SK-N-SH (cell line): ENCODE measurements around the gene LYZL6. TPM values are rescaled to one million over a fixed set of nuclear protein-coding genes. Genes with fewer than 3 reads are reported as not detected.

Source experiments
- CTCF ChIA-PET: fragments of 300-600, 350-600 bp; formaldehyde crosslinking; extraction: SDS; loops from one replicate; lab custom pipeline; 2021; lab: Yijun Ruan, JAX
- POLR2A ChIA-PET: fragments of 350-600 bp; sonication (Branson Sonifier 250); formaldehyde crosslinking; extraction: SDS; loops from one replicate; lab custom pipeline; 2020; ENCODE audit warnings: antibody characterized with exemption, inconsistent platforms; lab: Yijun Ruan, JAX
- DNase-seq: peaks from one replicate; pipeline ENCODE4 v3.0.0; 2012
- H2AFZ ChIP-seq: fragments of 200-600 bp; sonication (generic); 2 replicates; pipeline ENCODE4 v1.8.1; 2016; ENCODE audit warnings: antibody characterized with exemption, mild to moderate bottlenecking, low read depth
- H3F3A ChIP-seq: fragments of 200-600 bp; sonication (generic); replicated peaks from 2 replicates; pipeline ENCODE3; 2016; ENCODE audit warnings: antibody characterized with exemption, mild to moderate bottlenecking; ENCODE audit not compliant: insufficient read depth
- H3K27ac ChIP-seq, 2 experiments: fragments of 200-500 bp in 1 of 2; fragments of 200-600 bp in 1 of 2; sonication (Bioruptor generic) in 1 of 2; sonication (generic), shearing (Covaris generic) in 1 of 2; 2 replicates each; pipeline versions ENCODE4 v1.5.1 to v1.6.1; 2014 to 2016; ENCODE audit warnings: low read depth in 2 of 2, inconsistent platforms in 1 of 2, low read length in 1 of 2, mild to moderate bottlenecking in 1 of 2, mixed read lengths in 1 of 2
- H3K27me3 ChIP-seq: fragments of 200-600 bp; sonication (generic), shearing (Covaris generic); 2 replicates; pipeline ENCODE4 v1.6.1; 2016; ENCODE audit warnings: mixed run types; ENCODE audit not compliant: insufficient read depth
- H3K36me3 ChIP-seq, 2 experiments: fragments of 200-500 bp in 1 of 2; fragments of 200-600 bp in 1 of 2; sonication (Bioruptor generic) in 1 of 2; sonication (generic) in 1 of 2; replicated peaks in 1 of 2; 2 replicates each; pipeline versions ENCODE3 to v1.5.1; 2014 to 2016; ENCODE audit warnings: low read length in 1 of 2, mild to moderate bottlenecking in 1 of 2; ENCODE audit not compliant: insufficient read depth in 2 of 2, control insufficient read depth in 1 of 2
- H3K4me1 ChIP-seq, 2 experiments: fragments of 200-500 bp in 1 of 2; fragments of 200-600 bp in 1 of 2; sonication (Bioruptor generic) in 1 of 2; sonication (generic), shearing (Covaris generic) in 1 of 2; 2 replicates each; pipeline versions ENCODE4 v1.5.1 to v1.6.1; 2014 to 2016; ENCODE audit warnings: low read depth in 1 of 2, low read length in 1 of 2, mixed run types in 1 of 2; ENCODE audit not compliant: insufficient read depth in 2 of 2, control insufficient read depth in 1 of 2
- H3K4me2 ChIP-seq: fragments of 200-600 bp; sonication (generic), shearing (Covaris generic); 2 replicates; pipeline ENCODE4 v1.6.1; 2017; ENCODE audit warnings: mixed run types
- H3K4me3 ChIP-seq, 2 experiments: fragments of 200-500 bp in 1 of 2; fragments of 200-600 bp in 1 of 2; sonication (Bioruptor generic) in 1 of 2; sonication (generic), shearing (Covaris generic) in 1 of 2; 2 replicates each; pipeline versions ENCODE4 v1.5.1 to v1.8.1; 2014 to 2016; ENCODE audit warnings: low read depth in 2 of 2, inconsistent platforms in 1 of 2, low read length in 1 of 2, mild to moderate bottlenecking in 1 of 2, mixed read lengths in 1 of 2, moderate library complexity in 1 of 2
- H3K79me2 ChIP-seq: fragments of 200-600 bp; sonication (generic); 2 replicates; pipeline ENCODE4 v1.8.1; 2017; ENCODE audit warnings: mild to moderate bottlenecking; ENCODE audit not compliant: insufficient read depth
- H3K9ac ChIP-seq: fragments of 200-600 bp; sonication (generic); 2 replicates; pipeline ENCODE4 v1.6.1; 2017; ENCODE audit warnings: mixed run types
- H3K9me2 ChIP-seq: fragments of 200-600 bp; sonication (generic); 2 replicates; pipeline ENCODE4 v1.6.1; 2017; ENCODE audit warnings: mixed run types
- H3K9me3 ChIP-seq: fragments of 200-600 bp; sonication (generic); 2 replicates; pipeline ENCODE4 v1.6.1; 2017; ENCODE audit warnings: mixed run types, mild to moderate bottlenecking, moderate library complexity
- H4K20me1 ChIP-seq: fragments of 200-600 bp; sonication (generic); 2 replicates; pipeline ENCODE4 v1.6.1; 2017; ENCODE audit warnings: mild to moderate bottlenecking, mixed run types; ENCODE audit not compliant: insufficient read depth
- CHD2 ChIP-seq: fragments of 150-350 bp; IDR thresholded peaks from 2 replicates; pipeline ENCODE4 v1.6.1; 2018; ENCODE audit warnings: low read length; ENCODE audit not compliant: partially characterized antibody
- CTCF ChIP-seq: fragments of 200-600 bp; sonication (generic); IDR thresholded peaks from 2 replicates; pipeline ENCODE4 v1.6.1; 2017; ENCODE audit warnings: antibody characterized with exemption, mild to moderate bottlenecking, moderate library complexity
- FOSL2 ChIP-seq: IDR thresholded peaks from 2 replicates; pipeline ENCODE4 v1.4.0; 2012; ENCODE audit warnings: low read depth, mild to moderate bottlenecking, moderate library complexity, borderline replicate concordance
- GABPA ChIP-seq: IDR thresholded peaks from 2 replicates; pipeline ENCODE4 v1.4.0; 2012; ENCODE audit warnings: low read depth, mild to moderate bottlenecking
- GATA2 ChIP-seq: sonication (generic); formaldehyde crosslinking; IDR thresholded peaks from 2 replicates; pipeline ENCODE4 v1.5.0; 2020; ENCODE audit warnings: mild to moderate bottlenecking, missing genetic modification reagents
- MXI1 ChIP-seq: IDR thresholded peaks from 2 replicates; pipeline ENCODE4 v1.6.1; 2012; ENCODE audit warnings: mild to moderate bottlenecking, low read depth, low read length, improper control_type of control experiment
- NFIC ChIP-seq: IDR thresholded peaks from 2 replicates; pipeline ENCODE4 v1.4.0; 2012; ENCODE audit warnings: borderline replicate concordance
- NRF1 ChIP-seq: IDR thresholded peaks from 2 replicates; pipeline ENCODE4 v1.6.1; 2012; ENCODE audit warnings: low read depth, mild to moderate bottlenecking, low read length
- PBX3 ChIP-seq: IDR thresholded peaks from 2 replicates; pipeline ENCODE4; 2012
- POLR2AphosphoS5 ChIP-seq: IDR thresholded peaks from 2 replicates; pipeline ENCODE4 v1.6.1; 2012; ENCODE audit warnings: low read depth, low read length
- RAD21 ChIP-seq: IDR thresholded peaks from 2 replicates; pipeline ENCODE4 v1.6.1; 2012; ENCODE audit warnings: mild to moderate bottlenecking, low read length
- RCOR1 ChIP-seq: fragments of 150-350 bp; IDR thresholded peaks from 2 replicates; pipeline ENCODE4 v1.6.1; 2017; ENCODE audit warnings: antibody characterized with exemption, low read length
- SIN3A ChIP-seq: IDR thresholded peaks from 2 replicates; pipeline ENCODE4 v1.6.1; 2012; ENCODE audit warnings: low read depth, mild to moderate bottlenecking, low read length, moderate library complexity, borderline replicate concordance
- SMC3 ChIP-seq: IDR thresholded peaks from 2 replicates; pipeline ENCODE4 v1.6.1; 2012; ENCODE audit warnings: low read depth, low read length, improper control_type of control experiment
- TCF12 ChIP-seq: IDR thresholded peaks from 2 replicates; pipeline ENCODE4 v1.4.0; 2012
- TEAD4 ChIP-seq: IDR thresholded peaks from 2 replicates; pipeline ENCODE4 v1.4.0; 2012; ENCODE audit warnings: mild to moderate bottlenecking, borderline replicate concordance; ENCODE audit not compliant: insufficient read depth
- USF1 ChIP-seq: IDR thresholded peaks from 2 replicates; pipeline ENCODE4 v1.4.0; 2012; ENCODE audit warnings: low read depth, borderline replicate concordance
- USF2 ChIP-seq: fragments of 150-350 bp; IDR thresholded peaks from 2 replicates; pipeline ENCODE4 v1.6.1; 2017; ENCODE audit warnings: antibody characterized with exemption, low read length, low read depth, borderline replicate concordance
- YY1 ChIP-seq: IDR thresholded peaks from 2 replicates; pipeline ENCODE4 v1.4.0; 2012; ENCODE audit warnings: low read depth, mild to moderate bottlenecking
- WGBS: methylation state at CpG from one replicate; pipeline ENCODE4 v1.1.6; 2017; ENCODE audit warnings: low lambda C conversion rate; 5-methylcytosine and 5-hydroxymethylcytosine counted together
- polyA plus RNA-seq, 3 experiments: library from polyadenylated mRNA; depleted of rRNA; stranded (reverse); fragments of >200 nt; gene quantifications; 2 replicates each; pipeline ENCODE4 v1.2.3, GENCODE V29; 2012
- TF ChIP-seq, protein P1 (sequence below): IDR thresholded peaks from 2 replicates; pipeline ENCODE4 v1.4.0; 2012; ENCODE audit warnings: low read depth

Gene LYZL6
- polyA plus RNA-seq, 1 of the 3 experiments (the other 2 are of a cell fraction) = not detected

- H3K9ac ChIP-seq = no peak overlapping the region
- peaks cover 4 to 8% of the 10 kb centered on the region in 2 experiments; a peak in 2 of 4 replicates for H3K4me1 ChIP-seq
- H3K79me2 ChIP-seq = no peaks in the 10 kb centered on the region
- 77% methylated on average over 7 of the region's 7 CpGs for WGBS
- no peaks in the 10 kb centered on the region for H3K9me2 ChIP-seq
- CTCF ChIA-PET = interaction anchor here (0.8 kb wide), 1 partner anchor 130 kb away, joined by 3 read pairs; no protein-coding TSS in a partner anchor
- H3K4me2 ChIP-seq = no peak overlapping the region
- no peaks in the 10 kb centered on the region for H4K20me1 ChIP-seq
- TF ChIP-seq SIN3A (no peak), TCF12 (no peak), GATA2 (no peak), POLR2AphosphoS5 (no peak), MXI1 (no peak), USF1 (no peak)
- TF ChIP-seq, all 33 proteins: peak for 0
- Histone ChIP-seq H3F3A (no peaks in the 10 kb centered on the region), H3K27ac (no peak overlapping the region), H3K27me3 (no peaks in the 10 kb centered on the region), H3K36me3 (no peaks in the 10 kb centered on the region), H3K4me3 (no peak overlapping the region), H3K9me3 (no peaks in the 10 kb centered on the region), H2AFZ (no peak overlapping the region)
- POLR2A ChIA-PET = no interaction called here
- no peak for DNase-seq
These were observed 49.3 kb downstream of the LYZL6 start for GRCh38 chr17:35894206-35894605.

- H3K4me2 ChIP-seq = no peak overlapping the region
- H4K20me1 ChIP-seq = no peaks in the 10 kb centered on the region
- no peaks in the 10 kb centered on the region for H3K9me3 ChIP-seq
- H3K9me2 ChIP-seq = no peaks in the 10 kb centered on the region
- CTCF ChIA-PET = interaction anchor here (0.8 kb wide), 1 partner anchor 129 kb away, joined by 3 read pairs; no protein-coding TSS in a partner anchor
- H3K36me3 ChIP-seq = no peaks in the 10 kb centered on the region
- H3F3A ChIP-seq = no peaks in the 10 kb centered on the region
- 87% methylated on average over 4 of the region's 4 CpGs for WGBS
- H3K4me1 ChIP-seq = peaks cover 4 to 8% of the 10 kb centered on the region in 2 experiments; a peak in 2 of 4 replicates
- no peaks in the 10 kb centered on the region for H3K79me2 ChIP-seq
- no peak for DNase-seq
- H3K27me3 ChIP-seq = no peaks in the 10 kb centered on the region
- H3K9ac ChIP-seq = no peak overlapping the region
- H2AFZ ChIP-seq = no peak overlapping the region
- no peak overlapping the region for H3K27ac ChIP-seq
- H3K4me3 ChIP-seq = no peak overlapping the region
- POLR2A ChIA-PET = no interaction called here
- TF ChIP-seq SMC3 (no peak), RCOR1 (no peak), USF2 (no peak), SIN3A (no peak), RAD21 (no peak), YY1 (no peak), NFIC (no peak), TEAD4 (no peak), NRF1 (no peak), USF1 (no peak), GATA2 (no peak), PBX3 (no peak), GABPA (no peak), CHD2 (no peak), CTCF (no peak), FOSL2 (no peak)
- TF ChIP-seq, protein P1, sequence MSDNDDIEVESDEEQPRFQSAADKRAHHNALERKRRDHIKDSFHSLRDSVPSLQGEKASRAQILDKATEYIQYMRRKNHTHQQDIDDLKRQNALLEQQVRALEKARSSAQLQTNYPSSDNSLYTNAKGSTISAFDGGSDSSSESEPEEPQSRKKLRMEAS = no peak
These were observed 49.8 kb downstream of the LYZL6 start for GRCh38 chr17:35893751-35894150.
